Astrocyte of the cerebellum (primary cell): ENCODE measurements around the gene MORN4.

Experiments
- DNase-seq: peaks from one replicate; pipeline ENCODE4 v3.0.0-alpha.2; 2011; ENCODE audit warnings: low read depth
- H3K4me3 ChIP-seq: 2 replicates; pipeline ENCODE4 v1.5.1; 2011; ENCODE audit warnings: mild to moderate bottlenecking, low read depth, low read length, moderate library complexity
- in situ Hi-C: cut with HindIII; loops from 2 replicates; pipeline ENCODE4 v1.10.0; 2017; ENCODE audit warnings: low sequenced_read_pairs
- TF ChIP-seq, protein P1 (sequence below): IDR thresholded peaks from 2 replicates; pipeline ENCODE4 v1.5.1; 2012; ENCODE audit warnings: low read length, low read depth, moderate library complexity, mild to moderate bottlenecking; ENCODE audit errors: missing control alignments

Gene MORN4

DNA sequence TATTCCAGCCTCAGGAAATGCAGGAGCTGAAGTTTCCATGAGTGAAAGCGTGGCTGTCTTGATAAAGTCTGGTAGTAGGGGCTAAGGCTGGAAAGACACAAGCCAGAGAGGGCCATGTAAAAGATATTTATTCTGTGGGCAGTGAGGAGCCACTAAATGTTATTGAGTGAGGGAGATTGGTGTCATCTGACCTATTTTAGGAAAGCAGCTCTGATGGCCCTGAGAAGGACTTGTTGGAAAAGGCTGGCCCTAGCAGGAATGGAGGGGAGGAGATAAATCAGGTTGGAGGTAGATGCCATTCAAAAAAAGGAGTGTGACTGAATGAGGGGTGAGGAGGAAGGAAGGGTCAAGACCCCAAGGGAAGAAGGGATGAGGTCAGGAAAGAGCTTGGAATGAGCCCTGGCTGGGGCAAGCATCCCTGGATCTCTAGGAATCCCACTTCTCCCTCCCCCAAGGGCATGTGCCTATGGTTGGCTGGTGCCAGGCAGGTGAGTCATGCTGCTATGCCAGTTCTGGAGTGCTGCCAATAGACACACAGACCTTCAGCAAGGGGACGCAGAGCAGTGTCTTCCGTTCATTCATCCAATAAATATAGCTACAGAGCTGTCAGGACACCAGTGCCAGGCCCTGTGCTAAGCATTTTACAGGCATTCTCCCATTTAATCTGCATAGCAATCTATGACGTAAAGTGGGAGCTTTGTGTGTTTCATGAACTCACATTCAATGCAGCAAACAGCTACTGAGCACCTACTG is 58.8 kb downstream of the MORN4 start:
- in situ Hi-C loops, result no loop called here

DNA sequence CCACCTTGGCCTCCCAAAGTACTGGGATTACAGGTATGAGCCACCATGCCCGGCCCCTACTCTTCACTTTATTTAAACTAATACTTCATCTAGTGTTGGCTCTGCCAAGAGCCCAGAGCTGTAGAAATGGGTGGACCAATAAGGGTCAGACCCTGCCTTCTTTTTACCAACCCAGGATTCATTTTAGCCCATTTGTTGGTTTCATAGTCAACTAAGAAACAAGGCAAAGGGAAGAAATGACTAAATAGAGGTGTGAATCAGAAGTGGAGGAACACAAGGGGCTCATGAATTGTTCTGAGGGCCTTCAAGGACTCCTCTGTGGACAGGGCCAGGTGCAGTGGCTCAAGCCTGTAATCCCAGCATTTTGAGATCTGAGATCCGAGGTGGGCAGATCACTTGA is 59.6 kb downstream of the MORN4 start:
- no peak overlapping the region for H3K4me3 ChIP-seq
- in situ Hi-C loops, result no loop called here
- no peak for DNase-seq
- TF ChIP-seq, protein P1, sequence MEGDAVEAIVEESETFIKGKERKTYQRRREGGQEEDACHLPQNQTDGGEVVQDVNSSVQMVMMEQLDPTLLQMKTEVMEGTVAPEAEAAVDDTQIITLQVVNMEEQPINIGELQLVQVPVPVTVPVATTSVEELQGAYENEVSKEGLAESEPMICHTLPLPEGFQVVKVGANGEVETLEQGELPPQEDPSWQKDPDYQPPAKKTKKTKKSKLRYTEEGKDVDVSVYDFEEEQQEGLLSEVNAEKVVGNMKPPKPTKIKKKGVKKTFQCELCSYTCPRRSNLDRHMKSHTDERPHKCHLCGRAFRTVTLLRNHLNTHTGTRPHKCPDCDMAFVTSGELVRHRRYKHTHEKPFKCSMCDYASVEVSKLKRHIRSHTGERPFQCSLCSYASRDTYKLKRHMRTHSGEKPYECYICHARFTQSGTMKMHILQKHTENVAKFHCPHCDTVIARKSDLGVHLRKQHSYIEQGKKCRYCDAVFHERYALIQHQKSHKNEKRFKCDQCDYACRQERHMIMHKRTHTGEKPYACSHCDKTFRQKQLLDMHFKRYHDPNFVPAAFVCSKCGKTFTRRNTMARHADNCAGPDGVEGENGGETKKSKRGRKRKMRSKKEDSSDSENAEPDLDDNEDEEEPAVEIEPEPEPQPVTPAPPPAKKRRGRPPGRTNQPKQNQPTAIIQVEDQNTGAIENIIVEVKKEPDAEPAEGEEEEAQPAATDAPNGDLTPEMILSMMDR, result no peak

More for the DNA sequence above, 58.8 kb downstream of the MORN4 start:
- TF ChIP-seq, protein P1, result no peak
- no peak overlapping the region for H3K4me3 ChIP-seq
- no peak for DNase-seq

DNA sequence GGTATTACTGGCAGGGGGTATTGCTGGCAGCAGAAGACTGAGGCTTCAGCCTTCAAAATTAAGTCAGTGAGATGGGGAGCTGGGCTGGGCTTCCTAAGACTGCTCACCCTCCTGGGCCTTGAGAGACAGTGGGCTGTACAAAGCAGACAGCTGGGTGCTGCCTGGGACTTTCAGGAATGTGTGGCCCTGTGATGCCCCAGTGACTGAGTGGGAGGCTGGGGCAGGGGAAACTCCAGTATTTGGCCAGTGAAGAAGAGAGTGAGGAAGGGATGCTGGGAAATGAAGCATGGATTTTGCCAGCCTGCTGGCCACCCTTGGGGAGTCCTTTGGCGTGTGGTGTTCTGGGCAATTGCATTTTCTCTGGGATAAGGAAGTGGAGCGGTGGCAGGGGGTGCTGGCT is 60.3 kb downstream of the MORN4 start:
- in situ Hi-C loops, result no loop called here
- TF ChIP-seq, protein P1, result no peak
- DNase-seq, result no peak
- no peak overlapping the region for H3K4me3 ChIP-seq

DNA sequence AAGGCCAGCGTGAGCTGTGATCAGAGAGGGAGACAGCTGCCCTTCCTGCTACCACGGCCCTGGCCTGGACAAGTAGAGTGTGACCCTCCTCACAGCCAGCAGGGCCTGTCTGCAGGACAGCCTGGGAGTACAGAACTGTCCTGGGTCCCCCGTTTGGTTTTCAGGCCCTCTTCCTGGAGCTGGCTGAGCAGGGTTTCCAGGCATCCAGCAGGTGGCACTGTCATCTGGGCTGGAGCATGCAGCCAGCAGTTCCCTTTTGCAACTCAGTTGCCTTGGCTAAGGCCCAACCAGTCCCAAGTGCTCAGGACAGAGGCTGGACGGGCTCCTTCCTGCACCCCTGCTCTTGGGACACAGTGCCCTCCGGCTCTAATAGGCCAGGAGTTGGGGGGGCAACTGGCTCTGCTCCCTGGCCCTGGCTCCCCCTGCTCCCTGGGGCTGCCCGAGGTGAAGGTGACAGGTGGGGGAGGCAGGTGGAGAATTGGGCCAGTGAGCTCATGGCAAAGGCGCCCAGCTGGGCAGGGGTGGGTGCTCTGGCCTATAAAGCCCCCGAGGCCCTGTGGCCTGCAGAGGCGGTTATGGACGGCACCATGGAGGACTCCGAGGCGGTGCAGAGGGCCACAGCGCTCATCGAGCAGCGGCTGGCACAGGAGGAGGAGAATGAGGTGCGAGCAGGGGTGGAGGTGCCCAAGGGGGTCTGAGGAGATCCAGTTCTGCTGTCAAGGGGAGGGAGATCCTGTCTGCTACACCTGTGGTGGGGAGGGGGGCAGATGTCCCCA is 60.9 kb downstream of the MORN4 start, which contains the start of gene ANKRD2:
ANKRD2 (plus strand) TSS at position 566 of the 776 bp plus-strand sequence; CDS start at position 576, 10 bp downstream.
- TF ChIP-seq, protein P1, result peak; percentile 91
- DNase-seq, result peak; percentile 56
- in situ Hi-C loops, result no loop called here
- H3K4me3 ChIP-seq, result no peak within 1 kb of the TSS

DNA sequence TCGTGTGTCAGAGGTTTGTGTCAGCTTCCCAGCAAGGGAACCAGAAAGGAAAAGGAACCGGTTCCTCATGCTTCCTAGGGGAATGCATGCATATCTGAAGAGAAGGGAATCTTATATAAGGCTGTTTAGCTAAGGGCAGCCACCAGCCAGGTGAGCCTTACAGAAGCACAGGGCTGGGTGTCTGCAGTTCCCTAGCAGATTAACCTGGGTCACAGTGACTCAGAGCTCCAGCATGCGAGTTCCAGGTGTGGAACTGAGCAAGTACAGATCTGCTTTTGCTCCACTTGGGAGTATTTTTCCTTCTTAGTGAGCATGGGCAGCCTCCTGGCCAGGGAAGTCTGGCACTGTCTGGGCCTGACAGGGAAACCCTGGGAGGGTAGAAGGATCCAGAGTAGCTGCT is 61.7 kb downstream of the MORN4 start:
- DNase-seq, result no peak
- no peak overlapping the region for H3K4me3 ChIP-seq
- in situ Hi-C loops, result no loop called here
- TF ChIP-seq, protein P1, result no peak

DNA sequence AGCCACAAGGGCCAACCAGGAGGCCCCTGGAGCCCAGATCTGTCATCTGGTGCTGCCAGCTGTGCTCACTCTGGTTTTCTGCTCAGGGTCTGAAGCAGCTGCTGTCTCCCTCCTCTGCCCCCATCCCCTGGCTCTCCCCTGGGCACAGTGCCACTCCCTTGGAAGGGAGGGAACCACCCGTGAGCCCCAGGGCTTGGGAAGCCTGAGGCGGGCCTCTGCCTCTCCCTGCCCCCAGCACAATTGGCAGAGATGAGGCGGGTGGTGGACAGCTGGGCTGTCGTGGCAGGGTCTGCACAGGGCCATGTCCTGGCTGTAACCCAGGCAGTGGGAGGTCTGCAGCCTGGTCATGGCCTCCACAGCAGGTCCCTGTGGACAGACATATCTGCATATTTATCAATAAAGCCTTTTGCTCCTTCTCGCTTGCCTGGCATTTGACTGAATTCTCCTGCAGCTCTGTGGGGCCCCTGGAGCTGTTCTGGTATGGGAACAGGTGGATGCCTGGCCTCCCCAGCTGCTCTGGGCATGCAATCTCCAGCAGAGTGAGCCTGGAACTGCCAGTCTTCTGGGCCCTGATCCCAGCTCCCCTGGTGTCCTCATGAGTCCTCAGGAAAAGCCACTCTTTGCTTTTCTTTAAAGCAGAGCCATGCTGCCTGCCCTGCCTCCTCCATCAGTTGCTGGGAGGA is 62.4 kb downstream of the MORN4 start:
- TF ChIP-seq, protein P1, result no peak
- no peak for DNase-seq
- in situ Hi-C loops, result no loop called here
- no peak overlapping the region for H3K4me3 ChIP-seq
